Cardiac muscle cell (in vitro differentiated cells and primary cell): Measurements from ENCODE around the gene HSPA12B. TPM values are rescaled to one million over a fixed set of nuclear protein-coding genes. Genes with fewer than 3 reads are reported as not detected.

Experiments used
- DNase-seq, 2 donors: peaks; one replicate each; pipeline versions ENCODE4 v3.0.0 to v3.0.0-alpha.2; 2010 to 2017; ENCODE audit warnings: low read depth in 1 of 2, low spot score in 1 of 2
- H3K27ac ChIP-seq: fragments of 200-600 bp; sonication (generic); 2 replicates; pipeline ENCODE4 v1.5.1; 2016
- H3K27me3 ChIP-seq: fragments of 200-600 bp; sonication (generic); 2 replicates; pipeline ENCODE4 v1.6.0; 2016; ENCODE audit warnings: control low read depth
- H3K36me3 ChIP-seq: fragments of 200-600 bp; sonication (generic); 2 replicates; pipeline ENCODE4 v1.5.1; 2016; ENCODE audit warnings: control low read depth
- H3K4me1 ChIP-seq: fragments of 200-600 bp; sonication (generic); 2 replicates; pipeline ENCODE4 v1.8.1; 2017; ENCODE audit warnings: low read depth, mild to moderate bottlenecking, mixed run types
- H3K4me3 ChIP-seq: fragments of 200-600 bp; sonication (generic); 2 replicates; pipeline ENCODE4 v1.5.1; 2016; ENCODE audit warnings: mild to moderate bottlenecking
- H3K9me3 ChIP-seq: fragments of 200-600 bp; sonication (generic); 2 replicates; pipeline ENCODE4 v1.5.1; 2017; ENCODE audit warnings: low read depth, mild to moderate bottlenecking, control low read depth
- polyA plus RNA-seq: library from polyadenylated mRNA; unstranded; fragments of >200 nt; fragmentation: Nextera tagmentation; extraction: Ambion mirVana; gene quantifications from 2 replicates; pipeline ENCODE4 v1.2.1, GENCODE V29; 2016
- total RNA-seq: library from RNA; depleted of rRNA; stranded (reverse); fragments of >200 nt; gene quantifications from 2 replicates; pipeline ENCODE4 v1.2.3, GENCODE V29; 2016
- TF ChIP-seq, protein P1 (sequence below): IDR thresholded peaks from 2 replicates; pipeline ENCODE4 v1.5.1; 2012; ENCODE audit warnings: low read depth, mild to moderate bottlenecking, low read length

Gene HSPA12B
- total and polyA plus RNA-seq, 2 experiments from 2014 or later, result 0.92 TPM; not detected in 1

DNA sequence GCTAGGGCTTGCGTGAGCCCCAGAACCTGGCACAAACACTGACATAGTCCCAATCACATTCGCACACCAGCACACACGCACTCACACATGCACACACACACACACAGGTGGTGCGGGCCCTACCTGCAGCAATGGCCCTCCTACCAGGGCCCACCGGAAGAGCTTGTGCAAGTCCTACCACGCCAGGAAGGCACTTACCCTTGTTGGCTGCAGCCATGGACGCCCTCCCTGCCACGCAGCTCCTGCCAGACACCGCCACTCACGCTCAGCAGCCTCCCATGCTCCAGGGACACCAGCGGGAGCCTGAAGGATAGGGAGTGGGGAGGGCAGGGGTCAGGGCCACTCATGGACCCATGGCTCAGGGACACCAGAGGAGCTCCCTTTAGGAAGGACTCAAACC is 27.4 kb downstream of the HSPA12B start:
- TF ChIP-seq, protein P1, sequence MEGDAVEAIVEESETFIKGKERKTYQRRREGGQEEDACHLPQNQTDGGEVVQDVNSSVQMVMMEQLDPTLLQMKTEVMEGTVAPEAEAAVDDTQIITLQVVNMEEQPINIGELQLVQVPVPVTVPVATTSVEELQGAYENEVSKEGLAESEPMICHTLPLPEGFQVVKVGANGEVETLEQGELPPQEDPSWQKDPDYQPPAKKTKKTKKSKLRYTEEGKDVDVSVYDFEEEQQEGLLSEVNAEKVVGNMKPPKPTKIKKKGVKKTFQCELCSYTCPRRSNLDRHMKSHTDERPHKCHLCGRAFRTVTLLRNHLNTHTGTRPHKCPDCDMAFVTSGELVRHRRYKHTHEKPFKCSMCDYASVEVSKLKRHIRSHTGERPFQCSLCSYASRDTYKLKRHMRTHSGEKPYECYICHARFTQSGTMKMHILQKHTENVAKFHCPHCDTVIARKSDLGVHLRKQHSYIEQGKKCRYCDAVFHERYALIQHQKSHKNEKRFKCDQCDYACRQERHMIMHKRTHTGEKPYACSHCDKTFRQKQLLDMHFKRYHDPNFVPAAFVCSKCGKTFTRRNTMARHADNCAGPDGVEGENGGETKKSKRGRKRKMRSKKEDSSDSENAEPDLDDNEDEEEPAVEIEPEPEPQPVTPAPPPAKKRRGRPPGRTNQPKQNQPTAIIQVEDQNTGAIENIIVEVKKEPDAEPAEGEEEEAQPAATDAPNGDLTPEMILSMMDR, result no peak
- no peak overlapping the region for H3K27ac ChIP-seq

DNA sequence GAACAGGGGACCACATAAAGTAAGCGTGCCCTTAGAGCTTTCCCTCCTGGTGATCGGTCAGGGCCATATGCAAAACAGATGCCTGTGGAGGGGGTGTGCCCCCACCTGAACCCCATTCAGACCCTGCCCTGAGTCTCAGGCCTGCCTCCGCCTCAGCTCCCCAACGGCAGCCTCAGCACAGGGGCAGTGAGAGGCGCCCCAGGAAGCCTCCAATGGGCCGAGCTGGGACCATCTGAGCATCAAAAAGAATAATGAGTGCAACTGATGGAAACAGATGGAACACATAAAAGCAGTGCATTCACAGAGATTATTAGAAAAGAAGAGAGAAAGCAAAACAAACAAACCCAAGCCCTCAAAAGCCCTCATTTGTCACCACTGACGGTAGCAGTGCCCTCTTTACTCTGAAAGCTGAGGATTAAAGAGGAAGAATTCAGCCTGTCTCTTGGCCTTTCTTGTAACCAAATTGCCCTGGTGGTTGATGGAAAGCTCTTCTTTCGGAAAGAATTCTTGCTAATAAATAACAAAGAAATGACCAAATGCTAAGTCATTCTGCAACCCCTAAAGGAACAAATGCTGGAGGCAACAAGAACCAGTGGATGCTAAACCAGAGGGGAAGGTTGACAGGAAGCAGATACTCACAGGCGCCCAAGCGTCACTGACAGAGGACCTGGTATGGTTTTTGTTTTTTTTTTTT is 28.3 kb downstream of the HSPA12B start:
- Histone ChIP-seq H3K27me3 (no peaks in the 10 kb centered on the region), H3K27ac (no peak overlapping the region), H3K36me3 (no peaks in the 10 kb centered on the region), H3K9me3 (no peaks in the 10 kb centered on the region), H3K4me3 (no peak overlapping the region), H3K4me1 (no peaks in the 10 kb centered on the region)
- no peak for DNase-seq
- TF ChIP-seq, protein P1, result no peak

More for the DNA sequence above, 27.4 kb downstream of the HSPA12B start:
- Histone ChIP-seq H3K4me1 (no peaks in the 10 kb centered on the region), H3K36me3 (no peaks in the 10 kb centered on the region), H3K4me3 (no peak overlapping the region), H3K9me3 (no peaks in the 10 kb centered on the region), H3K27me3 (no peaks in the 10 kb centered on the region)
- no peak for DNase-seq

DNA sequence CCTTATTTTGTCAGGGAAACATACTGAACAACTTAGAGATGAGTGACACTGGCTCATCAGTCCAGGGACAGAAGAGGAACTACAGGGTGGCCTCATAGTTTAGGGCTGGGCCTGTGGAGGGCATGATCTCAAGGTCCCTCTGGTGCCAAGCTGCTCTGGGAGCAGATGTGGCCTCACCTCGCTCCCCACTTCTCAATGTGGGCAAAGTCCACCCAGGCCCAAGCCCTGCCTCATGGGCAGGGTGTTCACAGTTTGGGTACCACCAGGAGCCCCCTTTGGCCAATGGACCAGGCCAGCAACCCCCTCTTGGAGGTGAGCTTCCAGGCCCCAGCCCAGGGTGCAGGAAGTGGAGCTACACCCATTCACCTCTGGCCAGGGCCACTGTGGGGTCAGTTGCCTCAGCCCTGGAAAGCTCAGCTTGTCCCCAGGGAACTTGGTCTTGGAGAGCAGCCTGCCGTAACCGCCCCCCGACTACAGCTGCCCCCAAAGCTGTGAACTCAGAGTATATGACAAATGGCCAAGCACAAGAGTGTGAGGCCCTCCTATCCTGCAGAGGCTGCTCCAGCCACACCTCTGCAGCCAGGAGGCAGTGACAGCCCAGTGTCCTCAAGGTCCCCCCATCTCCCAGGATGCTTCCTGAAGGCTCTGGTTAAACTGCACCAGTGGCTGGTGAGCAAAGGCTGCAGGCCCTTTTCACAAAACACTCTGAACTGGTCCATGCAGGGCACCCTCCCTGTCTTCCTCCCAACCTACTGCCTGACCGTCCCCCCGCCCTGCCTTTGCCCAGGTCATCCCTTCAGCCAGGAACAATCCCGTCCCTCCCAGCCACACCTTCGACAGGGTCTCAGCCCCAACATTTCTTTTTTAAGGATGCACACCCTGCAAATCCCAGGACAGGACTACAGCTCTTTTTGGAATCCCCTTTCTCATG is 31.5 kb downstream of the HSPA12B start:
- TF ChIP-seq, protein P1, result no peak
- Histone ChIP-seq H3K27me3 (no peaks in the 10 kb centered on the region), H3K4me3 (no peak overlapping the region), H3K9me3 (no peaks in the 10 kb centered on the region), H3K4me1 (no peaks in the 10 kb centered on the region), H3K27ac (no peak overlapping the region), H3K36me3 (no peaks in the 10 kb centered on the region)
- no peak for DNase-seq

DNA sequence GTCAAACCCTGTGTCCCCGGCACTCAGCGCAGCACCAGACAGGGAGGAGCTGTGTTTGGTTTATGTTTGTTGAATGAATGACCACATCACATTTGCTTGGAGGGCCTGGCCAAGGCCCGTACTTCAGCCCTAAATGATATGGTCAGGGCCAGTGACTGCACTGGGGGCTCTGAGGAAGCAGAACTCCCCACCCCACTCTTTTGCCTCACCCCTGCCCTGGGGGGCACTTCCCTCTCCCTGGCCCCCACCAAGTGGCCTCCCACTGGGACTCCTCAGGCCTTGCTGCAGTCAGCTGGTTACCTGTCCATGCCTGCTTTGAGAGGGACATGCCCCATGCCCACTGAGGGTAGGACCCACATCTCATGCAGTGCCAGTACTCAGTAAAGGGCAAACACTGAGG is 32.2 kb downstream of the HSPA12B start:
- Histone ChIP-seq H3K4me3 (no peak overlapping the region), H3K4me1 (no peaks in the 10 kb centered on the region), H3K36me3 (no peaks in the 10 kb centered on the region), H3K27me3 (no peaks in the 10 kb centered on the region), H3K9me3 (no peaks in the 10 kb centered on the region), H3K27ac (no peak overlapping the region)
- no peak for DNase-seq
- TF ChIP-seq, protein P1, result no peak

DNA sequence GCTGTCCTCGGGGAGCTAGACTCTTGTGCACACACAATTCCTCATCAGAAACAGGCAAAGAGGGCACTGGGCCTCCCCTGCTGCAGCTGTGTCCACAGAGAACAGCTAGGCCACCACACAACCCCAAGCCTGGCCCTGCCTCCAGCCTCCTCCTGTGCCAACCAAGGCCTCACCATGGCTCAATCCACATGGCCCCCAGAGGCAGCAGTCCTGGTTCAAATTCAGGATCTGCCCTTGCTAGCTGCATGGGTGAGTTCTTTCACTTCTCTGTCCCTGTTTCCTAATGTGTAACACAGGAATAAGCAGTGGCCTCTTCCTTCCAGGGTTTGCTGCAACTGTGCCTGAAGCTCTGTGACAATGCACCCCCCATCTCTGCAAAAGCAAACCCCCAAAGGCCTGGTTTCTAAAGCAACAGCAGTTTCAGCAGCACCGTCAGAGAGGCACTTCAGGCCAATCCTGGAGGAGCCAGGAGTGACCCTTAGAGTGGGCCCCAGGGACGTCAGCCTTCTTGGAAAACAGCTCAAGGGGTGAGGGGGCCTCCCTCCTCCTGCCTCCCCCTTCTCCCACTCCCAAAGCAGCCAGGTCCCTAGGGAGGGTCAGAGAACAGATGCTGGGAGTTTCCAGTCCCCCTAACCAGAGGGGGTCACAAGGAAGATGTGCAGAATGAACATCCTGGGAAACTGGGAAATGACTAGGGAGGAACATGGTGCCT is 32.8 kb downstream of the HSPA12B start:
- Histone ChIP-seq H3K4me3 (no peak overlapping the region), H3K4me1 (no peaks in the 10 kb centered on the region), H3K27ac (no peak overlapping the region), H3K36me3 (no peaks in the 10 kb centered on the region), H3K27me3 (no peaks in the 10 kb centered on the region), H3K9me3 (no peaks in the 10 kb centered on the region)
- TF ChIP-seq, protein P1, result no peak
- no peak for DNase-seq
